NCI-H1694 (cell line): Measurements from ENCODE around the gene PDE4D.

Experiments
- DNase-seq: peaks from one replicate; lab custom pipeline; 2025; lab: John Stamatoyannopoulos, UW

The PDE4D gene

DNA sequence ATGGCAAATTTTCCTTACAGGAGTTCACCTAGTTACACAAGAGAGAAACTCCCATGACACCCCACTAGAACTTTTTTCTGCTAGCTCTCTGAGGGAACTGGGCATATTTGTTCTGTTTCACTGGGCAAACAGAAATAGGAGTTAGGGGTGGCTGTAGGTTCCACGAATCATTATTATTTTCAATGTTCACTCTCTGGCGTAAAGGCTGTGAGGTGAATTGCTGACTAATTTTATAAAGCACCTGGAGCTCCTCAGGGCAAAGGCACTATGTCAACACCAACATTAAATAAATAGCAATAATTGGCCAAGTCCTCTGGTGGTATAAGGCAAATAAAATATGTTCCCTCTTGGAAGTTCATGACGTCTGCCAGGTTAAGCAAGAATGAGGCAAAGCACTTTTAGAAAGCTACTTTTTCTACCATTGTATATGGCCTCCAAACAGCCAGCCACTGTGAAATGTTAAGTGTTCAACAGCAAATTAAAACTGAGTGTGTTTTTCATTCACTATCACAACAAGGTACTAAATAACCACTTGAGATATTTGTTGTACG is 344.6 kb downstream of the PDE4D start:
- DNase-seq, result no peak

DNA sequence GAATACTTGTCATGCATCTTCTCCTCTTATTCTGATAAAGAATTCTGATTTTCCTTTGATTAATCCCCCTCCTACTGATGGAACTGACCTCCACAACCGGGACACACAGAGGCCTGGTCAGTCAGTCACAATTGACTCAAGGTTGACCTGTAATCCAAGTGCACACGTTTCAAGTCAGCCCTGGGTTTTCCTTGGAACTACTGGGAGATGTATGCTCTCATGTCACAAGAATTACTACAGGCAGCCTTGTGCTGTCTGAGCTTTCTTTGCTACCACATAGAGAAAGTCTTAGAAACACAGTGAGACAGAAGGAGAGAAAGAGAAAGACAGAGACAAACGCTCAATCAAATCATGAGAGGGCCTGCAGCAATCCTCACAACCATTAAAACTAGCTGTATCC is 345.8 kb downstream of the PDE4D start:
- no peak for DNase-seq

DNA sequence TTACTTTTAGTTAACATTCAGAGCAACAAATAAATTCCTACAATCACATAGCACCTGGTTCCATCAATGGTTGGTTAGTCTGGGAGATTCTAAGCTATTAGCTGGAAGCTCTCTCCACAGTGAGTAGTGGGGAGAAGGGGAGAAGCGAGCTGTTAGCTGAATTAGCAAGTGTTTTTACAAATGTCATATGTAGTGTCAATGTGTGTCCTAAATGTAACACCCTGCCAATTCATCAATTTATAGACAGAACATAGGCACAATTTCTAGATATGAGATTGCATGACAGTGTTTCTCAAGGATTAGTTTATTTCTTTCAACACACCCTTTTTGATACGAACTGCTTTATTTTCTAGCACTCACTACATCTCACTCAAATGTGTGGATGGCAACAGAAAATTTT is 349.0 kb downstream of the PDE4D start:
- DNase-seq, result no peak

DNA sequence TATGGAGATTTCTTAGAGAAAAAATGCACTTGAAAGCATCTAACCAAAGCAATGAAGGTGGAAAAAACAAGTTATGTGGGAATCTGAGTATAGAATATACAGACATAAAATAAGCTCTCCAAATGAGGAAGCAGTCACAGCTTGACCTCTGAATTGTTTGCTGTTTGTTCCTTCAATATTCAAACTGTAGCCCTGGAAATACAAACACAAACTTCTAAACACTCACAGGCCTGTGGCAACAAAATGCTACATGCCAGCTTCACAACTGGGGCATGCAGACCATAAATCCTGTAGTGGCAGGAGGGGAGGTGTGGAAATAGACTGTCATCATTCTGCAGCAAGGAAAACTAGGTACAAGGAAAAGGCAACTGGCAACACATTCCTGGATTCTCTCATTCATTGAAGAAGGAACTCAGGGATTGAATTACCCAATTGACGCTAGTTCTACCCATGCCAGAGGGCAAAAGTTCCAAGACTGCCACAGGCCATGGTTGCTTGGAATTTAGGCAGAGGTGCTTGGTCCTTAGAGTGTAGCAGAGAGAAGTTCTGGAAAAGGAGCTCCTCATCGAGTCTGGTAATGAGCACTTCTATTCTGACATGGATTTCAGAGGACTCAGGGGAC is 349.6 kb downstream of the PDE4D start:
- no peak for DNase-seq

DNA sequence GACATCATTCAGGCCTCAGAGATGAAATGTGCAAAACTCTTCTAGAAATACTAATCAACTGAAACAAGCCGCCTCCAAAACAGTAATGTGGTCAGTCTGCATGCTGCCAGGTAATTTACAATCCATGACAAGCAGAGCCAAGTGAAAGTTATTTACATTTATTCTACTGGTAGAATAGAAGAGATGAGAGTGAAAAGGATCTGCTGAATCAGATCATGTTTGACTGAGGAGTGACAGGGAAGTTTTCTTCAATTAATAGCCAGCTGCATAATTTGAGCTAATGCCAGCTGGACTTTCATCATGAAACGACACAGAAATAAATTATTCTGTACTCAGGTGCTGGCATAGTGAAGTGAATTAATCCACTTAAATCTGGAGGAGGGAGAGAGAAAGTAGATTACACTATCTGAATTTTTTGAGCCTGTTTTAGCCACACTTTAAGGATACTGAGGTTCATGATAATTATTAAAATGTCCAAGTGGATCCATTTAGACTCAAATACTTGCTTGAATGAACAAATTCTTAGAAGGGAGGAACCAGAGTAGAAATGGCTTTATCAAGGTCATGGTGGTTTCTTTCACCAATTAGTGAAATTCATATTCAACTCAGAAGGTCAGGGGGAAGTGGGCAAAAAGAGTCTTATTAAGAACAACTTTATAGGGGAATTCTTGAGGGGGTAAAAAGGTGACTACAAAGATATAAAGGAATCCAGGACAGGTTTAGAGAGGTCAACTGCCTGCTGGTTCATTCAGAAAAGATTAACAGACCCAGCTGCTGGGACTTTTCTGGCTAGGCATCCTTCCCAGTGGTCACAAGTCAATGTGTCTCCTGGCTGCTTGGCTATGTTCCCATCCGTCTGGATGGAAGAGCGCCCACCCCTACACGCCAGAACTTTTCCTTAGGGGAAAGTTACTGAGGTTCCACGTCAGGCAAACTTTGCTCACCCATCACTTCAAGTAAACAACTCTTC is 350.4 kb downstream of the PDE4D start:
- DNase-seq, result no peak

DNA sequence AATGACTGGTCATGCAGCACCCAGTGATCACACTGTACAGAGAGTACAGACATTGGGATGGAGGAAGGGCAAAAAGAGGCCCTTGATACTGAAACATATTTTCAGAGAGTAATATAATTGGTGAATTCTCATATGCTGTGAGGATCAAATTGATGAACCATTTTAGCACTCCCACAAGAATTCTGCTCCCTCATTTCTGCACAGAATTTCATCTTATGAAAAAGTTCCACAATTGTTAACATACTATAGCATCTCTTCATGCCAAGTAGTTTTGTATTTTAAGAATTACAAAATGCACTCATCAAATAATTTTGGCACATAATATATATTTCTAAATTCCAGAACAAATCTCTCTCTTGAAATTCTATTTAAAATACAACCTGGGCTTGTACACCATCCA is 351.2 kb downstream of the PDE4D start:
- no peak for DNase-seq

DNA sequence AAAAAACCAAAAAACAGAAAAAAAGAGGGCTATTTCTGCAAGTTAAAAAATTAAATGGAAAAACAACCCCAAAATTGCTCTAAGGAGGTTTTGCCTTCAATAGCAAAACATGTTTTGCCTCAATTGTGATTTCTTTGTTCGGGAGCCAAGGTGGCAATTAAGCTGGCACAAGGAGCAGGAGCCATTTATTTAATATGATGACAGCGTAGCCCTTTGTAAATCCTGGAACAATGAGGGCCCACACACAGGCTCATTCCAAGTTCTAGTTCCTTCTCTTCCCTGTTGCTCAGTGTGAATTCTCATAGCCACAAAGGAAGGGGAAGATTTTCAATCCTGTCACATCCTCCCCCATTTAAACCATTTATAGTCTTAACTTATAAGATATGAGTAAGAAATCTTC is 353.2 kb downstream of the PDE4D start:
- no peak for DNase-seq

DNA sequence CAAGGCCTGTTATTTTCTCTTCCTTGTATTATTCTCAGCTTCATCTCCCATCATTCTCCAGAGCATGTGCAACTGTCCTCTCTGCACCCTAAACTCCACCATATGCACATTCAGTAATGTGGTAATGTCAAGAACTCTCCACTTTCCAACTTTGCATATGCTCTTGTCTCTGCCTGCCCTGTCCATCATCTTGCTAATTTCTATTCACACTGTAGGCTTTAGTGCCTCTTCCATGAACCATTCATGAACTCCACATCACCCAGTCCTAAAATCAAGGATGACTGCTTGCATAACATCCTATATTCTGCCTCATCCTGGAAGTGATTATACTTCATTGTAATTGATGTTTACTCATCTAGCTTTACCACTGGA is 354.8 kb downstream of the PDE4D start:
- DNase-seq, result no peak

DNA sequence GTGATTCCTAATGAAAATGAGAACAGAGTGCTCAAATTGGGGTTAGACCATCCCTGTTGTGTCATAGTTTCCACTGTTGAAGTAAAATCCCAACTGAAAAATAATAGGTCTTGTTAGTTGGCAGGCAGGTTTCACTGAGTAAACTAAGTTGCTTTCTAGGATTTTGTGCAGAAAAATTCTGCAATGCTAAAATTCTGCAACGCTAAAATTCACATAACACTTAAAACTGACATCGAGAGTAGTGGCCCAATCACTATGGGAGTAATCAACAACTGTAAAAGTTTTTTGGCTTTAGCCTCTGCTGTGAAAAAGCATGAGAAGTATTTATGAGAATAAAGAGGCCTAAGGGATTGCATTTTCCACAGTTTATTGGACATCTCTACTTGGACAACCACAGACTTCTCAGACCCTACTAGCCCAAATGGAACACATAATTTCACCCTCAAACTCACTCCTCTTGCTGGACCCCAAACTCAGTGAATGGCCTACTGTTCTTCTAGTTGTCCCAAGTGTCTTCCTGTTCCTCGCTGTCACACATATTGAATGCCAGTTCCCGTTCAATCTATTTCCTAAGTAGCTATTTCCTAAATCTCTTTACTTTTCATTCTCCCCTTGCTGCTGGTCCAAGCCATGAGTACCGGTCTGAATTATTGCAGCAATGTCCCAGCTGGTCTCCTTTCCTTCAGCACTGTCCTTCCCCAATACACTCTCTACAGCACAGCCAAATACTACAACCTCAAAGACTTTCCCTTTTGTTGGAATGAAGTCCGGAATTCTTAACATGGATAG is 355.4 kb downstream of the PDE4D start:
- DNase-seq, result no peak

DNA sequence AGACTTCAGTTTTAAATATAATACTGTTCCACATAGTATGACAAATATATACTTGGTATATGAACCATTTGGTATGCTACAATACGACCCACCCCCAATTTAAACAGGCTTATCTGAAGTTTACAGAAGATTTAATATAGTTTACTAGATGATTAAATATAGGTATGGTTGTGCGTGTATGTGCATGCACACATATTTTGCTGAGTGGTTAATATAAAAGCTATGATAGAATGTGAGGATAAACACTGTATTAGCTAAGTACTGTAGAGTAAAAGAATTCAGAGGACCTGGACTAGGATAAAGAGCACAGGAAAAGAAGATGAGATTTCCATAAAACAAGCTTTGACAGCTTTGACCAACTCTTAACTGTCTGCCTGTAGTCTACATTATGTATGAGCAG is 356.7 kb downstream of the PDE4D start:
- DNase-seq, result no peak

DNA sequence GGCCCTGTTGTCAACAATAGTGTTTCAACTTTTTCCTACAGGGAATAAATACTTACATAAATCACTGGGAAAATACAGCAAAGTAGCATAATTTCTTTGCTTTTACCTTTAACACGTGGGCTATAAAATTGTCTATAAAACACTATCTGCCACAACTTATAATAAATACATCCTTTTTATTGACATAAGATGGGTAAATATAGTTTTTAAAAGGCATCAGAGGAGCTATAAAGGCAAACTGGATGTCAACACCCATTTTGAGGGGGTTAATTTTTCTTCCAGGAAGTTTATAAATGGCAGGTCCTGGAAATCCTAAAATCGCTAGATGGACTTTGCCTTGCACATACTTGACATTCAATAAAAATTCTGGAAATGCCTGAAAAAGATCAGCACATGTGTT is 358.0 kb downstream of the PDE4D start:
- DNase-seq, result no peak

DNA sequence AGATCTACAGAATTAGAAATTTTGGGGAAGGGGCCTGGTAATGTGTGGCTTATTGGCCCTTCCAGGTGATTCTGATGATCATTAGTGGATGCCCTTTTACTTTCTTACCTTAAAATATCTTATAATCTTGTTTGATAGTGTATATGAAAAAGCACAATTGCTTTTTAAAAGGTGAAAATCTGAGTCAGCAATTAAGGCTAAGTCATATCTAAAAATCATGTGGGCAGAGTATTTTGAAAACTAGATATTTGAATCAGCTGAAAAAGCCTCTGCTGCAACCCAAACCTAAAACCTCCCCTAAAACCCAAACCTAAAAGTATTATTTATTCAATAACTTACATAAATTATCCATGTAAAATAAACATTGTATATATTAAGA is 359.8 kb downstream of the PDE4D start:
- DNase-seq, result no peak

DNA sequence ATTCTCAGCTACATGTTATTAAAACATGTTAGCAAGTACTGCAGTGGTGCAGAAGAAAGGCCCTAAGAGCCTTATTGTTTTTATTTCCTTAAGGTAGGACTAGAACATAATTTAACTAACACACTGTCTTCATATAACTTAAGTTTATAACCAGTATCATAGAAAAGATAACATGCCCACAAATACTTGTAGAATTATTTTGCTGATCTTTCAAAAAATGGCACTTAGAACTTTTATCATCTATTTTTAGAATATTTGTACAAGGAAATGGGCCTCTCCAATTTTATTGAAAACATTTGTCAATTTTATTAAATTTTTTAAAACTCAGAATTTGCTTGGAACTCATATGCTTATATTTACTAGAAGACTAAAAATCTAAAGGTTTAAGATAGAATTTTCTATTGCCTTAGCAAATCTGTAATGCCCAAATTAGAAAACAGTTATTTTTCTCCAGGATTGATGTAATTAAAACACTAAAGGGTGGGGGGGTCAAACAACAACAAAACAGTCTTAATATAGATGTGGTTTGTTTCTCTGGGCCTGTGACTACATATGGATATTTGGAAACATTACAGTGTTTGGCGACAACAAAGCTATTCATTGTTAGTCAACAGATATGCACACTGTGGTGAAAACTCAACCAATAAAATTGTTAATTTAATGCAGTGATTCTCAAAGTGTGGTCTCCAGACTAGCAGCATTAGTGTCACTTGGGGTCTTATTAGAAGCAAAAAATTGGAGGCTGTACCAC is 360.4 kb downstream of the PDE4D start:
- DNase-seq, result no peak

DNA sequence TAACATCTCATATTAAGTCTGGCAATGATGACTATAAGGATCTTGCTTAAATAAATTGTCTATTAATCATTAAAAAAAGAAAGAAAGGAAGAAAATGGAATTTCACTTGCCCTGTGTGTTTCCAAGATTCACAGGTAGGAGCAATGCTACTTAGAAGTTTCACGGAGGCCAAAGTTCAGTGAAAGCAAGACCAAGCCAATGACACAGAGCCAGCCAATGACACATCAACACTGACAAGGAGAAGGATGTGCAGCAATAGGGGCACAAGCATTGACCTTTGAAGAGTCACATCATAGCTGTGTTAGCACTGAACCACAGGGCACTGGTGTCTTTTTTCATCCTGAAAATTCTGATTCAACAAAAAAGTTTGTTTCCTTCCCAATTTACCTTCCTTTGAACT is 364.3 kb downstream of the PDE4D start:
- DNase-seq, result no peak

DNA sequence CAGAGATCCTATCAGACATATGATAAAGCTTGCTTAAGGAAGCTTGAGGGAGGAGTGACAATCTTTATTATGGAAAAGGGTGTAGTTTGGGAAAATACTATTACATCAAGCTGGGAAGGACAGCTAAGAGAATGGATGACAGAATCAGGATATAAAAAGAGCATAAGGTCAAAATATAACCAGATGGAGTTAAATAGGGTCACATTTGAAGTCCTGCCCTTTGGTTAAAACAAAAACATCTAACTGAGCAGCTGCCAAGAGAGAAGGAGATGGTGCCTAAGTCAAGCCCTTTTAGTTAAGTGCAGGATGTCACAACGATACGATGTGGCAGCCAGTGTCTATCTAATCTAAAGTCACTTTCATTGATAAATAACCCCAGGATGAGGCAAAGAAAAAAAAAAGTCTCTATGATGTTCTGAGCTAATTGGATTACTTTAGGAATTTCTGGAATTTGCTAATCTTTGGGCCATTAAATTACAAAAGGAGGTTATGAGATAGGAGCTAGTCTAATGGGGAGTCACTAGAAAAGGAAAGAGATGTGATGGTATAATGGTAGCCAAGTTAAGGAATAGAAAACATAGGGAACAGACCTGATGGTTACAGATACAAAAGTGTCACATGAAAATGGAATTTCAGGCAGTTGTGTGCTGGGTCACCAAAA is 365.2 kb downstream of the PDE4D start:
- DNase-seq, result no peak

DNA sequence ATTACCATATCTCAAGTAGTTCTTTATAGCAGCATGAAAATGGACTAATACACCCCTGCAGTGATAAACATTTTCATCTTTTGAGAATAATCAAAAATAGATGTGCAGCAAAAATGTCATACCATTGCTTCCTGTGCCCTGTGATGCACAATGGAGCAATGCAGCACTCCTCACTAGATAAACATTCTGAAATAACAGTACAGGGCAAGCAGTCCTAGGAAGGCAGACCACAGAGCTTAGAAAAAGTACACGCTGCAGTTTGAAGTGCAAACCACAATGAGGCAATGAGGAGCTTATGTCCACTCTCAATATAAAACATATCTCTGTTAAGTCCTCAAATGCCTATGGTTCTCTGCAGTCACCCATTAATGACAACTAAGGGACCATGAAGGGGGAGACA is 367.6 kb downstream of the PDE4D start:
- no peak for DNase-seq

DNA sequence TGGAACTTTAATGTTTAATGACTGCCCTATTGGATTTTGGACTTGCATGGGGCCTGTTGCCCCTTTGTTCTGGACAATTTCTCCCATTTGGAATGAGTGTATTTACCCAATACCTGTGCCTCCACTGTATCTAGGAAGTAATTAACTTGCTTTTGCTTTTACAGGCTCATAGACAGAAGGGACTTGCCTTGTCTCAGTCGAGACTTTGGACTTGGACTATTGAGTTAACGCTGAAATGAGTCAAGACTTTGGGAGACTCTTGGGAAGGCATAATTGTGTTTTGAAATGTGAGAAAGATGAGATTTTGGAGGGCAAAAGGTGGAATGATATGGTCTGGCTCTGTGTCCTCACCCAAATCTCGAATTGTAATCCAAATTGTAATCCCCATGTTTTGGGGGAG is 368.2 kb downstream of the PDE4D start:
- no peak for DNase-seq

DNA sequence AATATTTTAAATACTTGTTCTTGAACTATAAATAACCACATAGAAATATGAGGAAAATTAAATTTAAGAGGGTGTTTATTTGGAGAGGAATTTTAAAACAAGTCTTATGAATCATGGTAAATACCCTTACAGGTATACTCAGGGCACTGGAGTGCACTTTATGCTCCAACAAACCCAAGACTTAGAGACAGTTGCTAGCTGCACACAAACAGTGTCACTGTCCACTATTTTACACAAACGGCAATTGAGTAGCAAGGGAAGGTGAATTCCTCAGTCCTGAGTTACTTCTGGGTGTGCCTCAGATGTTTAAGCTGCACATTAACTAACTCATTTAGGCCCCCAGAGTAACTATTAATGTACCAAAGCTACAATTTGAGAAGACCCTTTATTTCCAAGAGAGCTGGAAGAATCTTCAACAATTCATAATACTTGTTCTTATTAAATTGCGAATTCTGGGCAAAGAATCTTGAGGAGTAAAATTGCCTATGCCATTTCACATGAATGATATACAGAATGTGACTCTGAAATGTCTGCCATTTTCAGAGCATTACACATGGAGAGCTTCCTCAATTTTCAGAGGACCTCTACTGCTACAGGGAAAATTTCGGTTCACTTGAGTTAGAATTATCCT is 371.2 kb downstream of the PDE4D start:
- DNase-seq, result no peak

DNA sequence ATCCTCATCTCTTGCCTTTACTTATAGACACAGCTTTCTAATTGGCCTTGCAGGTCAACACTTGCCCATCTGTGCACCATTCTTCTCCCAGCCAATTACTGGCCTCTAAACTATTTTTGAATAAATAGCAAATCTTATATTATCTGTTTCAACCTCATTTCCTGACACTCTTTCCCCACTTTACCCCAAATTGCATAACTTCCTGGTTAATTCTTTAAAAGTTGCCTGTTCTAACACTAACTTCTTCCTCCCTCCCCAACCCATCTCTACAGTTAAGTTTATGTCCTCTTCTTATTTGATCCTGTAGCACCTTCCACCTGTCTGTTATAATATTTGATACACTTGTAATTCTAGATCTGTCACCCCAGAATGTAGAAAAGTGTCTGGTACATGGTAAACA is 372.1 kb downstream of the PDE4D start:
- no peak for DNase-seq

DNA sequence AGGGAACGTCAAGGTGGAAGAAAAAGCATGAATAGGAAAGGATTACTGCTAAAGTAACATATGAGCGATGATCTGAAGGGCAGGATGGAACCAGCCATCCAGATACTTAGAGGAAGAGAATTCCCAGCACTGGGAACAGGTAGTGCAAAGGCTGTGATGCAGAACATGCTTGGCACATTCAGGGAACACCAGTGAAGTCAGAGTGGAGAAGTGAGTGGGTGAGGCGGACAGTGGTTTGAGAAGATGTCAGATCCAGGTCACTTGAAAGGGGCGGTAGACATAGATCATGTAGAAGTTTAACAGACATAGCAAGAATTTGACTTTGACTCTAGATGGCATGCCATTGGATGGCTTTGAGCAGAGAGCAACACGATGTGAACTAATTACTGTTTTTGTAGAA is 374.2 kb downstream of the PDE4D start:
- no peak for DNase-seq
